Vagina (tissue), 2 donors: ENCODE data around the gene ZNF827. TPM values are rescaled to one million over a fixed set of nuclear protein-coding genes. Genes with fewer than 3 reads are reported as not detected.
A peak's percentile ranks its signal among the peaks of the same experiment; 100 is the strongest.
"Not testable (repeated sequence)": the region's sequence is repeated elsewhere in the genome, so short reads cannot be mapped to it uniquely, and the experiment has no call there.

Source experiments
- DNase-seq, 2 donors: peaks; one replicate each; pipeline ENCODE4 v3.0.0-alpha.2; 2017; ENCODE audit errors: extremely low spot score in 2 of 2
- H3K27ac ChIP-seq: fragments of 200-600 bp; sonication (generic); one replicate; pipeline ENCODE4 v1.5.1; 2019
- H3K27me3 ChIP-seq: fragments of 200-600 bp; sonication (generic); one replicate; pipeline ENCODE4 v1.5.1; 2019
- H3K36me3 ChIP-seq, 2 donors: fragments of 200-600 bp; sonication (generic); one replicate each; pipeline ENCODE4 v1.5.1; 2017 to 2019
- H3K4me1 ChIP-seq: fragments of 200-600 bp; sonication (generic); one replicate; pipeline ENCODE4 v1.5.1; 2019
- H3K4me3 ChIP-seq, 2 donors: fragments of 200-600 bp; sonication (generic); 1 replicate in 1 of 2; 2 replicates in 1 of 2; pipeline ENCODE4 v1.5.1; 2016 to 2019
- H3K9me3 ChIP-seq: fragments of 200-600 bp; sonication (generic); one replicate; pipeline ENCODE4 v1.5.1; 2019
- CTCF ChIP-seq, 3 experiments: fragments of 450-650 bp in 2 of 3; fragments of 200-600 bp in 1 of 3; sonication (generic) in 1 of 3; IDR thresholded peaks; one replicate each; pipeline ENCODE4 v1.5.1; 2017 to 2019; ENCODE audit warnings: antibody characterized with exemption in 3 of 3, mild to moderate bottlenecking in 2 of 3, moderate library complexity in 2 of 3
- POLR2A ChIP-seq, 2 donors: fragments of 450-650 bp; IDR thresholded peaks; one replicate each; pipeline ENCODE4 v1.6.1; 2017; ENCODE audit warnings: antibody characterized with exemption in 2 of 2, mild to moderate bottlenecking in 2 of 2, moderate library complexity in 2 of 2
- POLR2AphosphoS5 ChIP-seq, 2 donors: sonication (generic); formaldehyde crosslinking; IDR thresholded peaks; one replicate each; pipeline ENCODE4 v1.9.0; 2017; ENCODE audit warnings: antibody characterized with exemption in 2 of 2, mild to moderate bottlenecking in 2 of 2, low read depth in 1 of 2; ENCODE audit not compliant: insufficient read depth in 1 of 2
- intact Hi-C: fragments of 100-400 bp; cut with DNase I; formaldehyde crosslinking; loops from one replicate; pipeline ENCODE4 v1.15.1; 2023
- total RNA-seq: library from RNA; depleted of rRNA; stranded (reverse); fragments of >200 nt; gene quantifications from one replicate; pipeline ENCODE4 v1.2.3, GENCODE V29; 2016

Gene ZNF827
- total RNA-seq, 1 donor from 2014 or later, result 19.2 TPM

- Histone ChIP-seq H3K27ac (no peak overlapping the region), H3K4me3 (no peak overlapping the region), H3K27me3 (no peaks in the 10 kb centered on the region), H3K9me3 (no peaks in the 10 kb centered on the region), H3K36me3 (no peaks in the 10 kb centered on the region), H3K4me1 (no peaks in the 10 kb centered on the region)
- intact Hi-C loops, result no loop called here
- no peak for TF ChIP-seq POLR2A (IDR thresholded peaks at IDR 0.05)
- no peak for TF ChIP-seq CTCF (IDR thresholded peaks at IDR 0.05)
- TF ChIP-seq POLR2AphosphoS5 (IDR thresholded peaks at IDR 0.05; ENCODE audit: insufficient read depth in 1 of 2, low read depth in 1 of 2), result no peak
- DNase-seq, result no peak
Observed at GRCh38 chr4:145843148-145843547, 95.5 kb downstream of the ZNF827 start.

- Histone ChIP-seq H3K36me3 (no peaks in the 10 kb centered on the region), H3K9me3 (no peaks in the 10 kb centered on the region), H3K27me3 (no peaks in the 10 kb centered on the region), H3K4me3 (no peak overlapping the region), H3K27ac (no peak overlapping the region), H3K4me1 (no peaks in the 10 kb centered on the region)
- TF ChIP-seq POLR2AphosphoS5 (IDR thresholded peaks at IDR 0.05; ENCODE audit: insufficient read depth in 1 of 2, low read depth in 1 of 2) (no peak), CTCF (IDR thresholded peaks at IDR 0.05) (no peak), POLR2A (IDR thresholded peaks at IDR 0.05) (no peak)
- no peak for DNase-seq
- intact Hi-C loops, result no loop called here
Observed at GRCh38 chr4:145842224-145842887, 96.3 kb downstream of the ZNF827 start.

- Histone ChIP-seq H3K9me3 (no peaks in the 10 kb centered on the region), H3K27me3 (no peaks in the 10 kb centered on the region), H3K36me3 (no peaks in the 10 kb centered on the region), H3K27ac (no peak overlapping the region), H3K4me3 (no peak overlapping the region), H3K4me1 (no peaks in the 10 kb centered on the region)
- no peak for DNase-seq
- intact Hi-C loops, result no loop called here
- TF ChIP-seq POLR2AphosphoS5 (IDR thresholded peaks at IDR 0.05; ENCODE audit: insufficient read depth in 1 of 2, low read depth in 1 of 2) (no peak), CTCF (IDR thresholded peaks at IDR 0.05) (no peak), POLR2A (IDR thresholded peaks at IDR 0.05) (no peak)
Observed at GRCh38 chr4:145840801-145841200, 97.8 kb downstream of the ZNF827 start.

- DNase-seq, result no peak
- Histone ChIP-seq H3K4me3 (no peak overlapping the region), H3K27ac (no peak overlapping the region), H3K9me3 (no peaks in the 10 kb centered on the region), H3K36me3 (no peaks in the 10 kb centered on the region), H3K27me3 (no peaks in the 10 kb centered on the region), H3K4me1 (no peaks in the 10 kb centered on the region)
- intact Hi-C loops, result no loop called here
- TF ChIP-seq CTCF (IDR thresholded peaks at IDR 0.05), result peak in 2 of 3 experiments; percentile 10 to 23
- no peak for TF ChIP-seq POLR2A (IDR thresholded peaks at IDR 0.05)
- TF ChIP-seq POLR2AphosphoS5 (IDR thresholded peaks at IDR 0.05; ENCODE audit: insufficient read depth in 1 of 2, low read depth in 1 of 2), result peak in 1 of 2 donors; percentile 17
Observed at GRCh38 chr4:145840162-145840768, 98.4 kb downstream of the ZNF827 start.

- H3K27me3 ChIP-seq, result no peaks in the 10 kb centered on the region
- no peak for DNase-seq
- H3K4me3 ChIP-seq, result no peak overlapping the region
- TF ChIP-seq POLR2AphosphoS5 (IDR thresholded peaks at IDR 0.05; ENCODE audit: insufficient read depth in 1 of 2, low read depth in 1 of 2) (no peak), POLR2A (IDR thresholded peaks at IDR 0.05) (no peak), CTCF (IDR thresholded peaks at IDR 0.05) (no peak)
- no peaks in the 10 kb centered on the region for H3K4me1 ChIP-seq
- no peaks in the 10 kb centered on the region for H3K36me3 ChIP-seq
- intact Hi-C loops, result no loop called here
- H3K9me3 ChIP-seq, result no peaks in the 10 kb centered on the region
- no peak overlapping the region for H3K27ac ChIP-seq
Observed at GRCh38 chr4:145839151-145839550, 99.5 kb downstream of the ZNF827 start.

- H3K27ac ChIP-seq, H3K4me3 ChIP-seq, H3K27me3 ChIP-seq, H3K4me1 ChIP-seq, DNase-seq, intact Hi-C loops, H3K36me3 ChIP-seq, H3K9me3 ChIP-seq: not testable (repeated sequence)
Observed at GRCh38 chr4:145832384-145832783, 106.2 kb downstream of the ZNF827 start.
